Testis (tissue), 3 donors: ENCODE measurements around the gene ISCU. TPM values are rescaled to one million over a fixed set of nuclear protein-coding genes. Genes with fewer than 3 reads are reported as not detected.

Experiments used
- DNase-seq: peaks from one replicate; pipeline ENCODE4 v3.0.0-alpha.2; 2019
- H3K27ac ChIP-seq, 2 donors: fragments of 200-600 bp; sonication (generic); one replicate each; pipeline ENCODE4 v1.5.1; 2019
- H3K27me3 ChIP-seq: fragments of 200-600 bp; sonication (generic); one replicate; pipeline ENCODE4 v1.5.1; 2019
- H3K36me3 ChIP-seq: fragments of 200-600 bp; sonication (generic); one replicate; pipeline ENCODE4 v1.5.1; 2017; ENCODE audit warnings: low read depth; ENCODE audit errors: missing control alignments
- H3K4me1 ChIP-seq: fragments of 200-600 bp; sonication (generic); one replicate; pipeline ENCODE4 v1.5.1; 2019
- H3K4me3 ChIP-seq, 2 donors: fragments of 200-600 bp; sonication (generic); one replicate each; pipeline ENCODE4 v1.5.1; 2017 to 2019
- H3K9me3 ChIP-seq: fragments of 200-600 bp; sonication (generic); one replicate; pipeline ENCODE4 v1.5.1; 2017
- CTCF ChIP-seq, 3 experiments: fragments of 450-650 bp in 2 of 3; fragments of 200-600 bp in 1 of 3; sonication (generic) in 1 of 3; IDR thresholded peaks; one replicate each; pipeline ENCODE4 v1.5.1; 2016 to 2019; ENCODE audit warnings: antibody characterized with exemption in 3 of 3, mild to moderate bottlenecking in 2 of 3, moderate library complexity in 1 of 3
- POLR2A ChIP-seq: fragments of 450-650 bp; IDR thresholded peaks from one replicate; pipeline ENCODE4 v1.6.1; 2017; ENCODE audit warnings: antibody characterized with exemption, mild to moderate bottlenecking, moderate library complexity
- WGBS, 2 donors: methylation state at CpG; one replicate each; pipeline ENCODE4 v1.1.5; 2018; 5-methylcytosine and 5-hydroxymethylcytosine counted together
- intact Hi-C: fragments of 100-400 bp; cut with DNase I; formaldehyde crosslinking; loops from one replicate; pipeline ENCODE4 v1.15.1; 2023; ENCODE audit warnings: low total_unique reads
- polyA plus RNA-seq: library from polyadenylated mRNA; stranded (reverse); fragments of 350-450 nt; fragmentation: Illumina TruSeq; extraction: RNeasy Lipid Tissue Mini Kit (QIAGEN cat#74804); gene quantifications from one replicate; pipeline ENCODE4 v1.2.3, GENCODE V29; 2014; ENCODE audit warnings: low read depth, low replicate concordance; ENCODE audit not compliant: insufficient read depth
- total RNA-seq, 2 donors: library from RNA; depleted of rRNA; stranded (reverse); fragments of >200 nt; gene quantifications; one replicate each; pipeline ENCODE4 v1.2.3, GENCODE V29; 2016

The ISCU gene
- total and polyA plus RNA-seq, 3 donors from 2014 or later = 217 to 238 (median 221) TPM

DNA sequence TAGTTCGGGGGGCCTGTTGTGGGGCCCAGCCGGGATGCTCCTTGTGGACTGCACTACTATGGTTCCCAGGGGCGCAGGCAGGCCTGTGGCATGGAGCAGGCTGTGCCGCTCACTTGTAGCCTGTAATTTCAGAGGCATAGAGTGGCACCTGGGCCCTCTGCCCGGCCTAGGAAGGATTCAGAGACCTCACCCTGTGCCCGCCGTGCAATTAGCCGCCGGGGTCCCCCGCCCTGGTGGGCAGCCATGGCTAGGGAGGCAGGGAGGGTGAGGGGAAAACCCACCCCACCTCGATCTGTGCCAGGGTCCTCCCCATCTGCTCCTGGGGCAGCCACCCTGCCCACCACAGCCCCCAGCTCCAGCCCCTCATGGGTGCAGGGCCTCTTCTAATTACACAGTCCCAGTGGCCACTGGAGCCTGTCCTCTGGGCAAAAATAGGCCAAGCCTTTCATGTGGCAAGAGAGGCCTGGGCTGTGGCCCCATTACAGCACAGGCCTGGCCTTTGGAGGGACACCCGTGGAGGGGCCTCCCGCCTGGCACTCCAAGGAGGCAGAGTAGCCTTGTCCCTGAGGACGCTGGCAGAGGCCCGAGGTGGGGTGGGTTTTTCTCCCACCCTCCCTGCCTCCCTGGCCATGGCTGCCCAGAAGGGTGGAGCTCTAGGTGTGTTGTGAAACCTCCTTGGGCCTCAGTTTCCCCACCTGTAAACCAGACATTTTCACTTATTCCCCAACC is 40.7 kb downstream of the ISCU start:
- H3K36me3 ChIP-seq = no peaks in the 10 kb centered on the region
- no peak for DNase-seq
- H3K9me3 ChIP-seq = no peaks in the 10 kb centered on the region
- intact Hi-C loops = no loop called here
- no peak overlapping the region for H3K27ac ChIP-seq
- H3K27me3 ChIP-seq = no peaks in the 10 kb centered on the region
- TF ChIP-seq POLR2A (no peak), CTCF (IDR thresholded peaks at IDR 0.05) (no peak)
- 90 to 100% methylated on average over 1 to 15 of the region's 15 CpGs for WGBS, 2 donors
- no peak overlapping the region for H3K4me3 ChIP-seq
- no peaks in the 10 kb centered on the region for H3K4me1 ChIP-seq

GRCh38 chr12:108603743-108604142 is 41.3 kb downstream of the ISCU start:
- intact Hi-C loops = no loop called here
- TF ChIP-seq CTCF (IDR thresholded peaks at IDR 0.05) = no peak
- TF ChIP-seq POLR2A = no peak

DNA sequence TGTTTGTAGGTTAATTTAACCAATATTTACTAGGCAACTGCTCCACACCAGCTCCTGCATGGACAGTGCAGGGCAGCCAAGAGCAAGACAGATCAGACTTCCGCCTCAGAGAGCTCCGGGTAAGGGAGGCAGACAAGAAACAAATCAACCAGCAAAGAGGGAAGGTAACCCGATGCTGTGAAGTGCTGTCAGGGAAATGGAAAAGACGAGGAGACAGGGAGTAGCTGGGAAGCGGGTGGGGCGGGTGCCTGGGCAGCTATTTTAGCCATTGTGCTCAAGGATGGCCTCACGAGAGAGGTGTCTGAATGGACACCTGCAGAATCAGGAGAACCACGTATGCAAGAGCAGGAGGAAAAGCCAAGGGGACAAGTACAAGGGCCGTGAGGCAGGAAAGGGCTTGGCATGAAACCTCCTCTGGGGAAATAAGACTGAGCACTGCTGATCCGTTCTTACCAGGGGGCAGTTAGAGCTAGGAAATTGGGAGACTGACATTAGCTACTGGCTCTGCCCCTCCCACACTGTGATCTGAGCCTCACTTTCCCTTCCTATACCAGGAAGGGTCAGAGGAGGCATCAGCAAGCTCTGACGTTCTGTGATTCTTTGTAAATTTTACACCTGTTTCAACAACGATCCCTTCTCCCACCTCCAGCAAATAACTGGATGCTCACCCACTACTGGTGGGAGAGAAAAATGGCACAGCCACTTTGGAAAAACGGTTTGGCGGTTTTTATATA is 42.0 kb downstream of the ISCU start:
- TF ChIP-seq CTCF (IDR thresholded peaks at IDR 0.05) (no peak), POLR2A (no peak)
- Histone ChIP-seq H3K36me3 (no peaks in the 10 kb centered on the region), H3K4me1 (peaks cover under 1% of the 10 kb centered on the region), H3K27ac (no peak overlapping the region), H3K27me3 (no peaks in the 10 kb centered on the region), H3K4me3 (no peak overlapping the region), H3K9me3 (no peaks in the 10 kb centered on the region)
- intact Hi-C loops = no loop called here
- no peak for DNase-seq
- 58 to 59% methylated on average over 14 of the region's 14 CpGs for WGBS, 2 donors

More at GRCh38 chr12:108603743-108604142, 41.3 kb downstream of the ISCU start:
- Histone ChIP-seq H3K4me3 (no peak overlapping the region), H3K36me3 (no peaks in the 10 kb centered on the region), H3K9me3 (no peaks in the 10 kb centered on the region), H3K27me3 (no peaks in the 10 kb centered on the region), H3K27ac (no peak overlapping the region), H3K4me1 (no peaks in the 10 kb centered on the region)
- WGBS, 2 donors = 94% methylated on average over 3 to 4 of the region's 4 CpGs
- DNase-seq = no peak

DNA sequence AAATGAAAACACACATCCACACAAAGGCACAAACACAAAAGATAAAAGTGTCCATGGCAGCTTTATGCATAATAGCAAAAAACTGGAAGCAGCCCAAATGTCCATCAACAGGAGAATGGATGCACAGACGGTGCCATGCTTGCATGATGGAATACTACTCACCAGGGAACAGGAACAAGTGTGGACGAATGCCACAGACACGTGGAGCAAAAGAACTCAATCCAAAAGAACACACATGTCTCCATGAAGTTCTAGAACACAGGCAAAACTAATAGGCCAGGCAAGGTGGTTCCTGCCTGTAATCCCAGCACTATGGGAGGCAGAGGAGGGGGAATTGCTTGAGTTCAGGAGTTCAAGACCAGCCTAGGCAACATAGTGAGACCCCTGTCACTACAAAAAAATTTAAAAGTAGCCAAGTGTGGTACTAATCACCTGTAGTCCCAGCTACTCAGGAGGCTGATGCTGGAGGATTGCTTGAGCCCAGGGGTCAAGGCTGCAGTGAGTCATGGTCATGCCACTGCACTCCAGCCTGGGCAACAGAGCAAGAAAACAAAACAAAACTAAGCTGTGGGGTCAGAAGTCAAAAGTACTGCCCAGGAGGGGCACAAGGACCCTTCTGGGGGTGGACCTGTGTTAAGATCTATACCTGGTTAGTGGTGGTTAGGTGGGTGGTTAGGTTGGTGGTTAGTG is 42.7 kb downstream of the ISCU start:
- Histone ChIP-seq H3K4me1 (peaks cover 8% of the 10 kb centered on the region), H3K9me3 (no peaks in the 10 kb centered on the region), H3K27ac (no peak overlapping the region), H3K27me3 (no peaks in the 10 kb centered on the region), H3K4me3 (no peak overlapping the region), H3K36me3 (no peaks in the 10 kb centered on the region)
- TF ChIP-seq CTCF (IDR thresholded peaks at IDR 0.05) (no peak), POLR2A (no peak)
- no peak for DNase-seq
- intact Hi-C loops = no loop called here
- WGBS, 2 donors = 51 to 70% methylated on average over 3 of the region's 3 CpGs
